Activated CD8-positive, alpha-beta memory T cell treated with anti-CD3 and anti-CD28 coated beads, Interleukin-2, amount 10 ng/mL, durations not matched to agents 7 days and 5 days (primary cell): ENCODE measurements around the gene GPRC5B. TPM values are rescaled to one million over a fixed set of nuclear protein-coding genes. Genes with fewer than 3 reads are reported as not detected.

Source experiments
- ATAC-seq: fragments of 150-1000 bp; cut with Tn5 transposase; one replicate; pipeline ENCODE4 v1.10.0; 2021; ENCODE audit warnings: moderate library complexity
- CTCF ChIA-PET: fragments of 350-600 bp; sonication (Branson Sonifier 250); formaldehyde crosslinking; loops from one replicate; lab custom pipeline; 2021; ENCODE audit warnings: antibody characterized with exemption; lab: Charles Lee
- DNase-seq: peaks from one replicate; pipeline ENCODE4 v3.0.0-alpha.2; 2020
- H3K27ac Mint-ChIP-seq: one replicate; pipeline ENCODE4 v1.8.0; 2021; ENCODE audit warnings: mild to moderate bottlenecking, mixed read lengths
- H3K27me3 Mint-ChIP-seq: one replicate; pipeline ENCODE4 v1.8.0; 2021; ENCODE audit warnings: mixed read lengths
- H3K36me3 Mint-ChIP-seq: one replicate; pipeline ENCODE4 v1.8.0; 2021; ENCODE audit warnings: mild to moderate bottlenecking, mixed read lengths
- H3K4me1 Mint-ChIP-seq: one replicate; pipeline ENCODE4 v1.8.0; 2021; ENCODE audit warnings: mixed read lengths
- H3K4me3 Mint-ChIP-seq: one replicate; pipeline ENCODE4 v1.8.0; 2021; ENCODE audit warnings: mild to moderate bottlenecking, moderate library complexity, mixed read lengths
- H3K9me3 Mint-ChIP-seq: one replicate; pipeline ENCODE4 v1.8.0; 2022; ENCODE audit warnings: low read depth, mixed read lengths
- total RNA-seq, 2 experiments: library from RNA; stranded (reverse); gene quantifications; one replicate each; pipeline ENCODE4 v1.2.3, GENCODE V29; 2021

Gene GPRC5B
- total RNA-seq: not detected

GRCh38 chr16:19884611-19885450 lies at the start of gene GPRC5B:
GPRC5B (minus strand) TSS chr16:19884848; CDS start chr16:19872845, 12,003 bp downstream.
- Mint-ChIP-seq H3K27ac (no peak within 1 kb of the TSS), H3K9me3 (no peaks in the 10 kb centered on the region), H3K4me1 (peaks cover 18% of the 10 kb centered on the region), H3K4me3 (peak within 1 kb of the TSS; percentile 55), H3K36me3 (no peaks in the 10 kb centered on the region), H3K27me3 (peaks cover 42% of the 10 kb centered on the region)
- ATAC-seq (peak; percentile 79), DNase-seq (peak; percentile 43)
- CTCF ChIA-PET: interaction anchor here (0.9 to 5.3 kb wide), 4 partner anchors 166 to 498 kb away, joined by 3 to 78 read pairs (median 3); partner anchors contain the start of genes IQCK and KNOP1

- Mint-ChIP-seq H3K4me3 (no peak overlapping the region), H3K27me3 (no peaks in the 10 kb centered on the region), H3K9me3 (no peaks in the 10 kb centered on the region), H3K4me1 (no peaks in the 10 kb centered on the region), H3K27ac (no peak overlapping the region), H3K36me3 (no peaks in the 10 kb centered on the region)
- no peak for DNase-seq
- no peak for ATAC-seq
- CTCF ChIA-PET: no interaction called here
Observed at GRCh38 chr16:19933740-19934139, 49.1 kb upstream of the GPRC5B start.

- Mint-ChIP-seq H3K4me1 (no peaks in the 10 kb centered on the region), H3K9me3 (no peaks in the 10 kb centered on the region), H3K4me3 (no peak overlapping the region), H3K27ac (no peak overlapping the region), H3K36me3 (no peaks in the 10 kb centered on the region), H3K27me3 (peaks cover 2% of the 10 kb centered on the region)
- DNase-seq (no peak), ATAC-seq (no peak)
- CTCF ChIA-PET: interaction anchor here (1.6 kb wide), 1 partner anchor 371 kb away, joined by 4 read pairs; no protein-coding TSS in a partner anchor
Observed at GRCh38 chr16:19929062-19929511, 44.4 kb upstream of the GPRC5B start.

GRCh38 chr16:19928432-19928831 lies 43.8 kb upstream of the GPRC5B start:
- no peak for ATAC-seq
- H3K4me3 Mint-ChIP-seq: no peak overlapping the region
- H3K36me3 Mint-ChIP-seq: no peaks in the 10 kb centered on the region
- CTCF ChIA-PET: interaction anchor here (1.6 kb wide), 1 partner anchor 372 kb away, joined by 4 read pairs; no protein-coding TSS in a partner anchor
- H3K4me1 Mint-ChIP-seq: no peaks in the 10 kb centered on the region
- H3K27me3 Mint-ChIP-seq: peaks cover 2% of the 10 kb centered on the region
- no peaks in the 10 kb centered on the region for H3K9me3 Mint-ChIP-seq
- DNase-seq: no peak
- no peak overlapping the region for H3K27ac Mint-ChIP-seq

- H3K36me3 Mint-ChIP-seq: no peaks in the 10 kb centered on the region
- no peak overlapping the region for H3K4me3 Mint-ChIP-seq
- H3K27ac Mint-ChIP-seq: no peak overlapping the region
- H3K4me1 Mint-ChIP-seq: no peaks in the 10 kb centered on the region
- H3K9me3 Mint-ChIP-seq: no peaks in the 10 kb centered on the region
- peaks cover 2% of the 10 kb centered on the region for H3K27me3 Mint-ChIP-seq
- CTCF ChIA-PET: no interaction called here
- DNase-seq (no peak), ATAC-seq (no peak)
Observed at GRCh38 chr16:19926449-19927390, 42.1 kb upstream of the GPRC5B start.

- DNase-seq: no peak
- H3K4me1 Mint-ChIP-seq: no peaks in the 10 kb centered on the region
- H3K4me3 Mint-ChIP-seq: no peak overlapping the region
- H3K36me3 Mint-ChIP-seq: no peaks in the 10 kb centered on the region
- no peak for ATAC-seq
- H3K27ac Mint-ChIP-seq: no peak overlapping the region
- no peaks in the 10 kb centered on the region for H3K9me3 Mint-ChIP-seq
- CTCF ChIA-PET: no interaction called here
- H3K27me3 Mint-ChIP-seq: peaks cover 10% of the 10 kb centered on the region
Observed at GRCh38 chr16:19923396-19923795, 38.7 kb upstream of the GPRC5B start.

- ATAC-seq (no peak), DNase-seq (no peak)
- no peaks in the 10 kb centered on the region for H3K4me1 Mint-ChIP-seq
- no peaks in the 10 kb centered on the region for H3K9me3 Mint-ChIP-seq
- H3K36me3 Mint-ChIP-seq: no peaks in the 10 kb centered on the region
- H3K27ac Mint-ChIP-seq: no peak overlapping the region
- no peak overlapping the region for H3K4me3 Mint-ChIP-seq
- CTCF ChIA-PET: interaction anchor here (1.4 kb wide), 1 partner anchor 12 kb away, joined by 6 read pairs; no protein-coding TSS in a partner anchor
- peaks cover 8% of the 10 kb centered on the region for H3K27me3 Mint-ChIP-seq
Observed at GRCh38 chr16:19919142-19919541, 34.5 kb upstream of the GPRC5B start.

- Mint-ChIP-seq H3K4me3 (no peak overlapping the region), H3K9me3 (no peaks in the 10 kb centered on the region), H3K27me3 (peaks cover 11% of the 10 kb centered on the region), H3K36me3 (no peaks in the 10 kb centered on the region), H3K4me1 (no peaks in the 10 kb centered on the region), H3K27ac (no peak overlapping the region)
- ATAC-seq (no peak), DNase-seq (no peak)
- CTCF ChIA-PET: interaction anchor here (0.6 to 1.4 kb wide), 3 partner anchors 9 to 384 kb away, joined by 3 to 7 read pairs (median 3); no protein-coding TSS in a partner anchor
Observed at GRCh38 chr16:19916064-19916463, 31.4 kb upstream of the GPRC5B start.

- no peaks in the 10 kb centered on the region for H3K36me3 Mint-ChIP-seq
- peaks cover 3% of the 10 kb centered on the region for H3K27me3 Mint-ChIP-seq
- H3K9me3 Mint-ChIP-seq: no peaks in the 10 kb centered on the region
- ATAC-seq (no peak), DNase-seq (no peak)
- no peak overlapping the region for H3K4me3 Mint-ChIP-seq
- H3K4me1 Mint-ChIP-seq: no peaks in the 10 kb centered on the region
- H3K27ac Mint-ChIP-seq: no peak overlapping the region
- CTCF ChIA-PET: interaction anchor here (1.2 kb wide), 1 partner anchor 471 kb away, joined by 3 read pairs; no protein-coding TSS in a partner anchor
Observed at GRCh38 chr16:19914877-19915276, 30.2 kb upstream of the GPRC5B start.

GRCh38 chr16:19913340-19913645 lies 28.6 kb upstream of the GPRC5B start:
- H3K36me3 Mint-ChIP-seq: no peaks in the 10 kb centered on the region
- CTCF ChIA-PET: interaction anchor here (1.7 kb wide), 1 partner anchor 387 kb away, joined by 5 read pairs; no protein-coding TSS in a partner anchor
- peaks cover 4% of the 10 kb centered on the region for H3K27me3 Mint-ChIP-seq
- no peak overlapping the region for H3K4me3 Mint-ChIP-seq
- no peak overlapping the region for H3K27ac Mint-ChIP-seq
- no peaks in the 10 kb centered on the region for H3K9me3 Mint-ChIP-seq
- ATAC-seq (no peak), DNase-seq (no peak)
- no peaks in the 10 kb centered on the region for H3K4me1 Mint-ChIP-seq

- H3K4me1 Mint-ChIP-seq: no peaks in the 10 kb centered on the region
- H3K27ac Mint-ChIP-seq: no peak overlapping the region
- DNase-seq (no peak), ATAC-seq (no peak)
- H3K4me3 Mint-ChIP-seq: no peak overlapping the region
- CTCF ChIA-PET: interaction anchor here (1.7 kb wide), 1 partner anchor 388 kb away, joined by 5 read pairs; no protein-coding TSS in a partner anchor
- H3K36me3 Mint-ChIP-seq: no peaks in the 10 kb centered on the region
- H3K27me3 Mint-ChIP-seq: peaks cover 10% of the 10 kb centered on the region
- H3K9me3 Mint-ChIP-seq: no peaks in the 10 kb centered on the region
Observed at GRCh38 chr16:19912455-19913339, 28.0 kb upstream of the GPRC5B start.

- Mint-ChIP-seq H3K36me3 (no peaks in the 10 kb centered on the region), H3K4me3 (no peak overlapping the region), H3K27me3 (peaks cover 14% of the 10 kb centered on the region), H3K4me1 (peaks cover 2% of the 10 kb centered on the region), H3K27ac (no peak overlapping the region), H3K9me3 (no peaks in the 10 kb centered on the region)
- DNase-seq (no peak), ATAC-seq (no peak)
- CTCF ChIA-PET: interaction anchor here (1.7 kb wide), 1 partner anchor 389 kb away, joined by 5 read pairs; no protein-coding TSS in a partner anchor
Observed at GRCh38 chr16:19911747-19912454, 27.3 kb upstream of the GPRC5B start.
